Measurements from ENCODE around the gene SOX6.

GRCh38 chr11:15936011-15936410 is 420.3 kb downstream of the SOX6 start:
- TF ChIP-seq GTF2F1 (IDR thresholded peaks at IDR 0.05; ENCODE audit: low read length) (no peak), FOSL2 (CRISPR knock-in tag; IDR thresholded peaks at IDR 0.05) (no peak), POLR2A (IDR thresholded peaks at IDR 0.05; ENCODE audit: insufficient read depth in 1 of 2, low read depth in 2 of 2, low read length in 2 of 2) (no peak), ZNF207 (IDR thresholded peaks at IDR 0.05; ENCODE audit: borderline replicate concordance) (no peak), MTF1 (CRISPR knock-in tag; IDR thresholded peaks at IDR 0.05) (no peak), ZBTB8A (CRISPR knock-in tag; IDR thresholded peaks at IDR 0.05; ENCODE audit: borderline replicate concordance, low read depth) (no peak), CSRNP1 (CRISPR knock-in tag; IDR thresholded peaks at IDR 0.05) (no peak), SMC3 (IDR thresholded peaks at IDR 0.05; ENCODE audit: low read length) (no peak), CBFB (CRISPR knock-in tag; IDR thresholded peaks at IDR 0.05) (no peak), ZNF17 (CRISPR knock-in tag; IDR thresholded peaks at IDR 0.05) (no peak), ZBTB7A (CRISPR knock-in tag; IDR thresholded peaks at IDR 0.05) (no peak), NFIB (CRISPR knock-in tag; IDR thresholded peaks at IDR 0.05; ENCODE audit: borderline replicate concordance) (no peak)
- TF ChIP-seq, protein P1, sequence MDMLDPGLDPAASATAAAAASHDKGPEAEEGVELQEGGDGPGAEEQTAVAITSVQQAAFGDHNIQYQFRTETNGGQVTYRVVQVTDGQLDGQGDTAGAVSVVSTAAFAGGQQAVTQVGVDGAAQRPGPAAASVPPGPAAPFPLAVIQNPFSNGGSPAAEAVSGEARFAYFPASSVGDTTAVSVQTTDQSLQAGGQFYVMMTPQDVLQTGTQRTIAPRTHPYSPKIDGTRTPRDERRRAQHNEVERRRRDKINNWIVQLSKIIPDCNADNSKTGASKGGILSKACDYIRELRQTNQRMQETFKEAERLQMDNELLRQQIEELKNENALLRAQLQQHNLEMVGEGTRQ (IDR thresholded peaks at IDR 0.05; ENCODE audit: low read depth, low read length) = no peak
- TF ChIP-seq, protein P1 (CRISPR knock-in tag; IDR thresholded peaks at IDR 0.05; ENCODE audit: borderline replicate concordance) = no peak
- TF ChIP-seq, protein P2, sequence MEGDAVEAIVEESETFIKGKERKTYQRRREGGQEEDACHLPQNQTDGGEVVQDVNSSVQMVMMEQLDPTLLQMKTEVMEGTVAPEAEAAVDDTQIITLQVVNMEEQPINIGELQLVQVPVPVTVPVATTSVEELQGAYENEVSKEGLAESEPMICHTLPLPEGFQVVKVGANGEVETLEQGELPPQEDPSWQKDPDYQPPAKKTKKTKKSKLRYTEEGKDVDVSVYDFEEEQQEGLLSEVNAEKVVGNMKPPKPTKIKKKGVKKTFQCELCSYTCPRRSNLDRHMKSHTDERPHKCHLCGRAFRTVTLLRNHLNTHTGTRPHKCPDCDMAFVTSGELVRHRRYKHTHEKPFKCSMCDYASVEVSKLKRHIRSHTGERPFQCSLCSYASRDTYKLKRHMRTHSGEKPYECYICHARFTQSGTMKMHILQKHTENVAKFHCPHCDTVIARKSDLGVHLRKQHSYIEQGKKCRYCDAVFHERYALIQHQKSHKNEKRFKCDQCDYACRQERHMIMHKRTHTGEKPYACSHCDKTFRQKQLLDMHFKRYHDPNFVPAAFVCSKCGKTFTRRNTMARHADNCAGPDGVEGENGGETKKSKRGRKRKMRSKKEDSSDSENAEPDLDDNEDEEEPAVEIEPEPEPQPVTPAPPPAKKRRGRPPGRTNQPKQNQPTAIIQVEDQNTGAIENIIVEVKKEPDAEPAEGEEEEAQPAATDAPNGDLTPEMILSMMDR (CRISPR knock-in tag; IDR thresholded peaks at IDR 0.05) = no peak
